T-helper 2 cell treated with Interferon-gamma antibody and Interleukin-4, amounts not matched to agents 5 μg/mL and 100 μg/mL, for 36 hours (primary cell): ENCODE measurements around the gene MDK.

Source experiments
- DNase-seq: peaks from one replicate; pipeline ENCODE4 v3.0.0; 2021; ENCODE audit warnings: low spot score
- H3K27ac Mint-ChIP-seq: one replicate; pipeline ENCODE4 v1.8.0; 2021; ENCODE audit warnings: mild to moderate bottlenecking, mixed read lengths
- H3K27me3 Mint-ChIP-seq: one replicate; pipeline ENCODE4 v1.8.0; 2021; ENCODE audit warnings: low read depth, mixed read lengths
- H3K36me3 Mint-ChIP-seq: one replicate; pipeline ENCODE4 v1.8.0; 2021; ENCODE audit warnings: low read depth, mixed read lengths
- H3K4me1 Mint-ChIP-seq: one replicate; pipeline ENCODE4 v1.8.0; 2021; ENCODE audit warnings: low read depth, mixed read lengths
- H3K4me3 Mint-ChIP-seq: one replicate; pipeline ENCODE4 v1.8.0; 2022; ENCODE audit warnings: mild to moderate bottlenecking, moderate library complexity, mixed read lengths
- H3K9me3 Mint-ChIP-seq: one replicate; pipeline ENCODE4 v1.8.0; 2021; ENCODE audit warnings: mixed read lengths

Gene MDK

DNA sequence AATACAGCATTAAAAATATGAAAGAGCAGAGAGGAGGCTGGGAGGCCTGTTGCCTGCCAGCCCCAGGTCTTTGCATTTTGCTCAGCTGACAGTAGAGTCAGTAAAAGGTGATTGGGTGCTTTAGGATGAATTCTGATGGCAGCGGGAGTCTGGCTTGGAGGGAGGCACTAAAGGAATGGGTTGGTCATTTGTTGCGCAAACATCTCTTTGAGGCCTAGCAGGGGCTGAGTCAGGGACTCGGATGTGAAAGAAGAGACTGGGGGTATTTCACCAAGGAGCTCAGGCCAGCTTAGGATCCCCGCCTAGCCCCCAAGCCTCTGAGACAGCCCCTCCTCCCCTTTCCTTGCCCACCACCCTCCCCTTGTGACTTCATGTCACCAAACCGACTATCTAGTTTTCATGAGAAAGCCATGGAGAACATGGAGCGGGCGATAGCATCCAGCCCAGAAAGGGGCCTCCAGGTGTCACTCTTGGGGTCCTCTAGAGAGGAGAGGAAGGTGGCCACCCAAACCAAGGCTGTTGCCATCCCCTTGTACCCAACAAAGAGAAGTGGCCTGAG, 24.5 kb upstream of the MDK start:
- no peak for DNase-seq
- Mint-ChIP-seq H3K9me3 (no peaks in the 10 kb centered on the region), H3K27me3 (no peaks in the 10 kb centered on the region), H3K27ac (no peak overlapping the region), H3K36me3 (peaks cover 16% of the 10 kb centered on the region), H3K4me3 (no peak overlapping the region), H3K4me1 (peaks cover 36% of the 10 kb centered on the region)

DNA sequence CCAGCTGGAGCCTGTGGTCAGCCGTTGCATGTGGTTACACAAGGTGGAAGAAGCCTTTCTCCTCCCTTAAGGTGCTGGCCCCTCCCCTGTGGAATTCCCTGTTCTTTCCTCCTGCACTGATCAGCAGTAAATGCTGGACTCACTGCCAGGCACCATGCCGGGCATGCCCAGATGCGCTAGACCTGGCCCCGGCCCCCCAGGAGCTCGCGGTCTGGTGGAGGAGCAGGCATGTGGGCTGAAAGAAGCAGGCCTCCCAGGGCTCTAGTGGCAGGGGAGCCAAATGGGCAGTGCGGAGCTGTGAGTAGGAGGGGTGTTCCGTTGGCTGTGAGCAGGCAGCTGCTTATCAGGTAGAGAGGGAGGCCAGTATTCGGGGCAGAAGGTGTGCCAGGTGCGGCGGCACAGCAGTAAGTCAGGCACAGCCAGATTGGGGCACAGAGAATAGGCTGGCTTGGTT, 24.0 kb upstream of the MDK start:
- Mint-ChIP-seq H3K4me3 (no peak overlapping the region), H3K4me1 (peaks cover 38% of the 10 kb centered on the region), H3K27ac (peak overlapping the region; percentile 31), H3K27me3 (no peaks in the 10 kb centered on the region), H3K36me3 (peaks cover 15% of the 10 kb centered on the region), H3K9me3 (no peaks in the 10 kb centered on the region)
- DNase-seq, result no peak

DNA sequence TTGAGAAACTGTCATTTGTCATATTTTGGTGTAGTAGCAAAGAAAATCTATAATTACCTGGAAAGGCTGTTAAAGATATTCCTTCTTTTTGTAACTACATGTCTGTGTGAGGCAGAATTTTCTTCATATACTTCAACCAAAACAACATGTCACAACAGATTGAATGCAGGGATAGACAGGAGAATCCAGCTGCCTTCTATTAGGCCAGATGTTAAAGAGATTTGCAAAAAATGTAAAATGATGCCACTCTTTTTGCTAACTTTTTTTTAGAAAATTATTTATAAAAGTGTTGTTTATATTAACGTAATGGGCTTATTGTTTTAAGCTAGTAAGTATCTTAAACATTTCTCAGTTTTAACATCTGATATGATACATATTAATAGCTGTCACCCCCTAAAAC, 21.5 kb upstream of the MDK start:
- Mint-ChIP-seq H3K9me3 (no peaks in the 10 kb centered on the region), H3K4me1 (peaks cover 26% of the 10 kb centered on the region), H3K27ac (no peak overlapping the region), H3K27me3 (no peaks in the 10 kb centered on the region), H3K4me3 (no peak overlapping the region), H3K36me3 (peaks cover 8% of the 10 kb centered on the region)
- DNase-seq, result no peak

DNA sequence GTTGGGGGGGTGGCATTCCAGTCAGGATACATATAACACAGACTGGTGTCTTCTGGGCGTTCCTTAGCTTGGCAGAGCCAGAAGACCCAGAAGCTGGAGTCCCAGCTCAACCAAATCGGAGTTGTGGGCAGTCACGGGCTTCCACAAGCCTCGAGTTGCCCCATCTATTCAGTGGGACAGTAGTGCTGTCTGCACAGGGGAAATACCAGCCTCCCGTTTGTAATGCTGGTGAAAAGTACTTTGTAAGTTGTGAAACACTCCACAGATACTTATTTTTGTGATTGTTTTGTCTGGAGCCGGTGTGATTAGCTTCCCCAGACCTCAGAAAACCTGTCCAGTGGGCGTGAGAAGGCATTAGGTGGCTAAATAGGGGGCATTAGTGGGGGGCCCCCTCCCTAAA, 20.6 kb upstream of the MDK start:
- H3K36me3 Mint-ChIP-seq, result peaks cover 7% of the 10 kb centered on the region
- peak overlapping the region; percentile 77 for H3K27ac Mint-ChIP-seq
- no peaks in the 10 kb centered on the region for H3K27me3 Mint-ChIP-seq
- no peak for DNase-seq
- peak overlapping the region; percentile 85 for H3K4me3 Mint-ChIP-seq
- H3K4me1 Mint-ChIP-seq, result peaks cover 26% of the 10 kb centered on the region
- H3K9me3 Mint-ChIP-seq, result no peaks in the 10 kb centered on the region

DNA sequence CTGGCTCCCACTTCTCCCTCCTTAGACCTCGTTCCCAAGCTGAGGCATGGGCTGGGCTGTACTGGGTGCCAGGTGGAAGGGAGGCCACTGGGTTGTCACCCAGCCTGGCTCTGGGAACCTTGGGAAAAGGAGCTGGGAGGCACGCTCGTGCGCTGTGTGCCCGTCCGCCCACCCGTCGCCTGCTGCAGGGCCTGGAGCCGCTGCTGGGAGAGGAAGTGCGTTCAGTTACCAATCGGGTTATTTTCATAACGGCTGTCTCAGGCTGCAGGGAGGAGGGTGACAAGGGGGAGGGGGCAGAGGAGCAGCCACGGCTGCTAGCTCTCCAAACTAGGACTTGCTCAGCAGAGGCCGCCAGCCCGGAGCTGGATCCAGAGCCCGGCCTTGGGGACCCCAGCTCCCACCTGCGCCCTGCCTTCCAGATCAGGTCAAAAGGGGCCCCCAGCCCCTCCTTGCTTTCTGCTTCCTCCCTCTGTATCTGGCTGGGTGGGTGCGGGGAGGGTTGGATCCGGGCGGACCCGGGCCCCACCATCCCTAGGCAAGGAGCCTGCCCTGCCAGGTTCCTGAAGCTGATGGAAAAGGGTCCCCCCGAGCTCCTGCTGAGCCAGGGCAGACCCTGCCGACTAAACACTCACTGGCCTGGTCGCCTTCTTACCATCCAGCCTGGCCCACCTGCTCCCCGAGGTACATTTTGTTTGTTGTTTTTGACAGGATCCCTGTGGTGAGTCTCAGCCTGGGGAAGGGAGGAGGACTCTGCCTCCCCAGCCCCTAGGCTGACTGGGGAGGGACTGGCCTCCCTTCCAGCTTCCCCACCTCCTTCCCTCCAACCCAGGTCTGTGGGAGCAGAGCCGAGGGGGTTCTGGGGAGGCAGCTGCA, 19.9 kb upstream of the MDK start:
- H3K4me1 Mint-ChIP-seq, result peaks cover 26% of the 10 kb centered on the region
- DNase-seq, result peak; percentile 69
- peaks cover 3% of the 10 kb centered on the region for H3K36me3 Mint-ChIP-seq
- H3K9me3 Mint-ChIP-seq, result no peaks in the 10 kb centered on the region
- H3K27ac Mint-ChIP-seq, result peak overlapping the region; percentile 77
- H3K4me3 Mint-ChIP-seq, result peak overlapping the region; percentile 85
- no peaks in the 10 kb centered on the region for H3K27me3 Mint-ChIP-seq

DNA sequence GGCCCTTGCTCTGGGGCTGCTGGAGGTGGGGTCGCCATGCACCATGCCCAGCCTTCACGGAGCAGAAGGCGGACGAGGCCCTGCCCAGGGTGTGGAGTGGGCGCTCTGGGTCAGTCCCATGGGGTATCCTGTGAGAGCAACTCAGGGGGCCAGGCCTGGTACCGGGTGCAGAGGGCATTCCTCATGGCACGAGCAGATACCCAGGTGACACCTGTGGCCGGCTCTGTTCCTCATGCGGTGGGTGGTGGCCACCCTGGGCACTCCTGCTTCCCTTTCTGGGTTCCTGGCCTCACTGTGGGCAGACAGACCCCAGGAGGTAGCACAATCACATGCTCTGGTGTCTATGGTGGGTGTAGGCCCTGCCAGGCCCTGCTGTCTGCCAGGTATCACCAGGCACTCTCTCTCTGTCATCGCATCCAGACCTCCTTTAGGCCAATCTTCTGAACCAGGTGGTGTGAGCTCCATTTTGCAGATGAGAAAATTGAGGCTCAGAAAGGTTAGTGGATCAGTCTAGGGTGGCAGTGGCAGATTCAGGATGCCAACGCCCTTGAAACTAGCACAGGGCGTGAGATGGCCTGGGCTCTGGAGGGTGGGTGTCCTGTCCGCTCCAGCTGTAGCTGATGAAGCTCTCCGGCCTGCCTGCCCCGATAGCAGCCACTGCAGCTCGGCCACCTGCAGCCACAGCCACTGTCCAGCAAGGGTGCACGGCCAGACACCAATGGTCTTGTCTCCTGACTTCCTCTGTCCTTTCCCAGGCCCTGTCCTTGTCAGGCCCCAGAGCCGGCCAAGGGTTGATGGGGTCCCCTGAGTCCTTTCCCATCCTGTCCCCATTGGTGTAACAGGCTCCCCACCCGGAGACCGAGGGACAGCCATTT, 19.1 kb upstream of the MDK start:
- H3K36me3 Mint-ChIP-seq, result peaks cover 3% of the 10 kb centered on the region
- H3K4me1 Mint-ChIP-seq, result peaks cover 29% of the 10 kb centered on the region
- H3K4me3 Mint-ChIP-seq, result peak overlapping the region; percentile 85

DNA sequence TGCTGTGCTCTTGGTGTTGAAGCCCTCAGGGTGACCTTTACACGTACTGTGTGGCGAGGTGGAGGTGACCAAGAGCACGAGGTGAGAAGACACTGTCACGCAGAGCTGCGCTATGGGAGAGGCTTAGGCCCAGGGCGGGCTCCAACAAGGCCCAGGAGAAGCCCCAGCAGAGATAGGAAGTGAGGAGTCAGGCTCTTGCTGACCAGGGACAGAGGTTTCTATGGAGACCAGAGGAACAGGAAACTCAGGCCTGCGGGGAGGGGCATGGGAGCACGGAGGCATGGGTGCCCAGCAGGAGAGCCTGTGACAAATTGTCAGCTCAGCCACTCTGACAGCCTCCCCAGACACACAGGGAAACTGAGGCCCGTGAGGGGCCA, 18.4 kb upstream of the MDK start:
- no peak for DNase-seq
- H3K9me3 Mint-ChIP-seq, result no peaks in the 10 kb centered on the region
- peaks cover 25% of the 10 kb centered on the region for H3K4me1 Mint-ChIP-seq
- H3K27me3 Mint-ChIP-seq, result no peaks in the 10 kb centered on the region
- H3K27ac Mint-ChIP-seq, result peak overlapping the region; percentile 62
- H3K4me3 Mint-ChIP-seq, result peak overlapping the region; percentile 85
- H3K36me3 Mint-ChIP-seq, result peaks cover 3% of the 10 kb centered on the region

More for the DNA sequence above, 19.1 kb upstream of the MDK start:
- H3K27ac Mint-ChIP-seq, result peak overlapping the region; percentile 62
- H3K9me3 Mint-ChIP-seq, result no peaks in the 10 kb centered on the region
- DNase-seq, result no peak
- H3K27me3 Mint-ChIP-seq, result no peaks in the 10 kb centered on the region

DNA sequence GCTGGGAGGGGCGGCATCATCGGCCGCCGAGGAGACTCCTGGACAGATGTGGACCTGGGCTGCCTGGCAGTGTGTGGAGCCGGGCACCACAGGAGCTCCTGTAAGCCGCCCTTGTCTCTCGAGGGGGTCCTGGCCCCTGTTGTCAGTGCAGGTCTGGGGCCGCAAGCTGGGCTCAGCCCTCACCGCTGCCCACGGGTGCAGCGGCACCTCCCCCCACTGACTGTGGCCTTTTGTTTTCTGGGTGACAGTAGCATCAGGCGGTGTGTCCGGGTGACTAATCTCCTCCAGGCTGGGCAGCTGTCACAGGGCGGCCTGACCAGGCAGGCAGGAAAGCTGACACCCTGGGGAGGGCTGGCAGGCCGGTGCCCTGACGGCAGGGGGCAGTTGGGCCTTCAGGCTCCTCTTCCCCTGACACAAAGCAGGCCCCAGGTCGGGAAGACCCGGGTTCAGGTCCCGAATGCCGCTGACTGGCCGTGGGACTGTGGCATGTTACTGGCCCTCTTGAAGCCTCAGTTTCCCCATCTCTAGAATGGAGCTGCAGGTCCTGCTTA, 17.9 kb upstream of the MDK start:
- Mint-ChIP-seq H3K4me3 (no peak overlapping the region), H3K27ac (no peak overlapping the region), H3K4me1 (peaks cover 25% of the 10 kb centered on the region), H3K27me3 (no peaks in the 10 kb centered on the region), H3K9me3 (no peaks in the 10 kb centered on the region), H3K36me3 (peaks cover 8% of the 10 kb centered on the region)
- DNase-seq, result no peak

DNA sequence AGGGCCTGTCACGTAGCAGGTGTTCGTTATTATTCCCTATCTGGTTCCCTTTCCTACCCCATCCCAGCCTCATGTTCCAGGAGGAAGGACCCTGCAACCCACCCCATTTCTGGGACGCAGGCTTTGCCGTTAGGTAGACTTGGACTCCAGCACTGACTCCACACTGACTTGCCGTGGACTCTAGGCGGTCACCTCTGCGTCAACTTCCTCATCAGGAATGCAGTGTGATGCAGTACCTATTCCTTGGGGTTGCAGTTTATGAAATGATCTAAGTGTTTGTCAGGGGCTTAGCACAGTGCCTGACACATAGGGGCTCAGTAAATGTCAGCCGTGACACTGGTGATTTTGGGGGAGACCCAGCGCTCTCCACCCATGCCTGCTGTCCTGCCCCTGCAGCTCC, 17.4 kb upstream of the MDK start:
- peaks cover 12% of the 10 kb centered on the region for H3K36me3 Mint-ChIP-seq
- no peaks in the 10 kb centered on the region for H3K9me3 Mint-ChIP-seq
- peaks cover 25% of the 10 kb centered on the region for H3K4me1 Mint-ChIP-seq
- no peak overlapping the region for H3K27ac Mint-ChIP-seq
- no peak overlapping the region for H3K4me3 Mint-ChIP-seq
- H3K27me3 Mint-ChIP-seq, result no peaks in the 10 kb centered on the region
- DNase-seq, result no peak

DNA sequence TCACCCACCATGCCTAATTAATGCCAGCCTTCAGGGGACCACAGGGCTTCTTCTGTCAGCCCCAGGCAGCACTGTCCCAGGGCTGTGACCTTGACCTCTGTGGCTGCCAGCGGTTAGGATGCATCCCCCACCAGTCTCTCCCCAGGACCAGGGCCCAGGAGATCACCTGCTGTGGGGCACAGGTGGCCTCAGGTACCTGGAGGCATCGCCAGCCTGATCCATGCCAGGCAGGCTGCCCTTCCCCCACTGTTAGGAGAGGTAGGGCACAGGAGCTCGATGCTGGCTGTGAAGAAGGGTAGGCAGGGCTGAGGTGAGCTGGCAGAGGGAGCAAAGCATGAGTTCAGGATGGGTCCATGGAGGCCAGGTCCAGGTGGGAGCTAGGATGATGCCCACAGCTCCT, 16.7 kb upstream of the MDK start:
- no peak overlapping the region for H3K4me3 Mint-ChIP-seq
- H3K27me3 Mint-ChIP-seq, result no peaks in the 10 kb centered on the region
- peaks cover 26% of the 10 kb centered on the region for H3K4me1 Mint-ChIP-seq
- H3K27ac Mint-ChIP-seq, result peak overlapping the region; percentile 7
- DNase-seq, result no peak
- no peaks in the 10 kb centered on the region for H3K9me3 Mint-ChIP-seq
- peaks cover 19% of the 10 kb centered on the region for H3K36me3 Mint-ChIP-seq

DNA sequence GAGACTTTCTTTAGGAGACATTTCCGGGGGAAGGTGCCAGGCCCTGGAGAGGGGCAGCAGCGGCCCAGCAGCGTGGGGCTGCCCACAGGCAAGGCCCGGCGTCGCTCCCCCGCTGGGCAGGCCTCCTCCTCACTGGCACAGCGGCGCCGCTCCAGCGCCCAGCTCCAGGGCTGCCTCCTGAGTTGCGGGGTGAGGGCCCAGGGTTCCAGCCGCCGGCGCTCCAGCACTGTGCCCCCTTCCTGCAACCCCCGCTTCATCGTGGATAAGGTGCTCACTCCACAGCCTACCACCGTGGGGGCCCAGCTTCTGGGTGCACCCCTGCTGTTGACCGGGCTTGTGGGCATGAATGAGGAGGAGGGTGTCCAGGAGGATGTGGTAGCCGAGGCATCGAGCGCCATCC, 15.2 kb upstream of the MDK start:
- no peaks in the 10 kb centered on the region for H3K27me3 Mint-ChIP-seq
- no peak for DNase-seq
- no peak overlapping the region for H3K27ac Mint-ChIP-seq
- H3K36me3 Mint-ChIP-seq, result peaks cover 26% of the 10 kb centered on the region
- peaks cover 17% of the 10 kb centered on the region for H3K4me1 Mint-ChIP-seq
- no peak overlapping the region for H3K4me3 Mint-ChIP-seq
- no peaks in the 10 kb centered on the region for H3K9me3 Mint-ChIP-seq

DNA sequence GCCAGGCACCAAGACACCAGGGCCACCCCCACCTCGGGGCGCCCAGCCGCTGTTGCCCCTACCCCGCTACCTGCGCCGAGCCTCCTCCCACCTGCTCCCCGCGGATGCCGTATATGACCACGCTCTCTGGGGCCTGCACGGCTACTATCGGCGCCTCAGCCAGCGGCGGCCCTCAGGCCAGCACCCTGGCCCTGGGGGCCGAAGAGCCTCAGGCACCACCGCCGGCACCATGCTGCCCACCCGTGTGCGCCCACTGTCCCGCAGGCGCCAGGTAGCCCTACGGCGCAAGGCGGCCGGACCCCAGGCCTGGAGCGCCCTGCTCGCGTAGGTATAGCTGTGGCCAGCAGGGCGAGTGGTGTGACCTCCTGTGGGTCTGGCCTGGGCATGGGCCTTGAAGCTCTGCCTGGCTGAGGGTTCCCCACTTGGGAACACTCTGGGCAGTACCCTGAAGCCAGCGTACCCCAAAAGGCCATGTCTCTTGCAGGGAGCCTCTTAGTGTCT, 14.8 kb upstream of the MDK start:
- no peak for DNase-seq
- peaks cover 16% of the 10 kb centered on the region for H3K4me1 Mint-ChIP-seq
- H3K27me3 Mint-ChIP-seq, result no peaks in the 10 kb centered on the region
- no peak overlapping the region for H3K27ac Mint-ChIP-seq
- no peaks in the 10 kb centered on the region for H3K9me3 Mint-ChIP-seq
- H3K4me3 Mint-ChIP-seq, result no peak overlapping the region
- H3K36me3 Mint-ChIP-seq, result peaks cover 28% of the 10 kb centered on the region

DNA sequence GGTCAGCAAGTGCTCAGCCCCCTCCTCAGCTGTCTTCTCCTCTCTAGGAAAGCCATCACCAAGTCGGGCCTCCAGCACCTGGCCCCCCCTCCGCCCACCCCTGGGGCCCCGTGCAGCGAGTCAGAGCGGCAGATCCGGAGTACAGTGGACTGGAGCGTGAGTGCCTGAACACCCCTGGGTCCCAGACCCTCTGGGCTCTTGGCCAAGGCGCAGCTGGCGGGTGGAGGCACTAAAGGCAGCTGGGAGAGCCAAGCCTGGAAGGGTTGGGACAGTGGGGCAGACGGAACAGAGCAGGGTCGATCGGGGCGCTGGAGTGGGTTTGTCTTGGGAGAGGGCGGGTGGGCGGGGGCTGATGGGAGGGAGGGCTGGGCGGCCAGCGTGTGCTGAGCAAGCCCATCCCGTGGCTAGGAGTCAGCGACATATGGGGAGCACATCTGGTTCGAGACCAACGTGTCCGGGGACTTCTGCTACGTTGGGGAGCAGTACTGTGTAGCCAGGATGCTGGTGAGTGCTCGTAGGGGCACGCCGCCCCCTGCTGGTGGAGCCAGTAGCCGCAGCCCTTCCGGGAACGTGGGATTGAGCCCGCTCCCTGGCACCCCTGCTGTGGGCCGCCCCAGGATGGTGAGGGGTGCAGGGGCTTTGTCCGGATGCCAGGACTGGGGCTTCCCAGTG, 14.1 kb upstream of the MDK start:
- Mint-ChIP-seq H3K4me1 (peaks cover 14% of the 10 kb centered on the region), H3K27me3 (no peaks in the 10 kb centered on the region), H3K4me3 (no peak overlapping the region), H3K36me3 (peaks cover 30% of the 10 kb centered on the region), H3K27ac (no peak overlapping the region), H3K9me3 (no peaks in the 10 kb centered on the region)
- peak; percentile 60 for DNase-seq
